Muscle of leg (tissue), 11 donors: ENCODE measurements around the gene NR2C1. TPM values are rescaled to one million over a fixed set of nuclear protein-coding genes. Genes with fewer than 3 reads are reported as not detected.
"Not testable (repeated sequence)": the region's sequence is repeated elsewhere in the genome, so short reads cannot be mapped to it uniquely, and the experiment has no call there.

ENCODE experiments used
- DNase-seq: peaks from one replicate; pipeline ENCODE4 v3.0.0; 2013
- H3K27ac ChIP-seq: one replicate; pipeline ENCODE4 v1.5.1; 2013; ENCODE audit warnings: mild to moderate bottlenecking, low read length, control low read depth
- H3K27me3 ChIP-seq: one replicate; pipeline ENCODE4 v1.6.1; 2013; ENCODE audit warnings: low read length; ENCODE audit not compliant: control insufficient read depth, insufficient read depth
- H3K36me3 ChIP-seq: one replicate; pipeline ENCODE4 v1.6.1; 2013; ENCODE audit warnings: low read length; ENCODE audit not compliant: control insufficient read depth, insufficient read depth
- H3K4me1 ChIP-seq: one replicate; pipeline ENCODE4 v1.6.1; 2013; ENCODE audit warnings: low read length; ENCODE audit not compliant: control insufficient read depth, insufficient read depth
- H3K4me3 ChIP-seq: one replicate; pipeline ENCODE4 v1.5.1; 2013; ENCODE audit warnings: low read length, control low read depth
- H3K9me3 ChIP-seq: replicated peaks from 2 replicates; pipeline ENCODE4 v1.6.1; 2013; ENCODE audit warnings: low read depth, low read length; ENCODE audit not compliant: control insufficient read depth
- WGBS: methylation state at CpG from one replicate; pipeline ENCODE4 v1.1.5; 2013; ENCODE audit warnings: missing lambda C conversion rate; ENCODE audit not compliant: insufficient coverage; 5-methylcytosine and 5-hydroxymethylcytosine counted together
- polyA plus RNA-seq, 8 donors: library from polyadenylated mRNA; unstranded; fragments of 120-200 nt; gene quantifications; one replicate each; pipeline versions ENCODE4 v1.2.1 to v1.2.3, GENCODE V29; 2013; ENCODE audit warnings: inconsistent platforms in 1 of 8, low replicate concordance in 1 of 8; ENCODE audit not compliant: insufficient read length in 8 of 8, insufficient read depth in 1 of 8
- total RNA-seq: library from RNA; stranded (reverse); fragments of 120-200 nt; gene quantifications from one replicate; pipeline ENCODE4 v1.2.4, GENCODE V29; 2013

The NR2C1 gene
- total and polyA plus RNA-seq, 9 donors, result 31.5 to 38.5 (median 32.6) TPM

GRCh38 chr12:94988471-94988870 is 84.9 kb downstream of the NR2C1 start:
- H3K4me1 ChIP-seq, result no peaks in the 10 kb centered on the region
- no peak overlapping the region for H3K4me3 ChIP-seq
- no peak overlapping the region for H3K27ac ChIP-seq
- no peaks in the 10 kb centered on the region for H3K9me3 ChIP-seq
- H3K27me3 ChIP-seq, result no peaks in the 10 kb centered on the region
- peaks cover 19% of the 10 kb centered on the region for H3K36me3 ChIP-seq
- 75% methylated on average over 5 of the region's 6 CpGs for WGBS
- no peak for DNase-seq

- Histone ChIP-seq H3K9me3 (no peaks in the 10 kb centered on the region), H3K27ac (no peak overlapping the region), H3K36me3 (peaks cover 23% of the 10 kb centered on the region), H3K4me3 (no peak overlapping the region), H3K4me1 (no peaks in the 10 kb centered on the region), H3K27me3 (no peaks in the 10 kb centered on the region)
- 11% methylated on average over 1 of the region's 2 CpGs for WGBS
- DNase-seq, result no peak
Observed at GRCh38 chr12:94987801-94988200, 85.6 kb downstream of the NR2C1 start.

- Histone ChIP-seq H3K36me3 (peaks cover 20% of the 10 kb centered on the region), H3K27me3 (no peaks in the 10 kb centered on the region), H3K4me3 (no peak overlapping the region), H3K9me3 (no peaks in the 10 kb centered on the region), H3K27ac (no peak overlapping the region), H3K4me1 (no peaks in the 10 kb centered on the region)
- 95% methylated on average over 3 of the region's 8 CpGs for WGBS
- DNase-seq, result no peak
Observed at GRCh38 chr12:94987076-94987669, 86.2 kb downstream of the NR2C1 start.

GRCh38 chr12:94985099-94985498 is 88.3 kb downstream of the NR2C1 start:
- not testable (repeated sequence) for H3K4me3 ChIP-seq, H3K27me3 ChIP-seq, H3K4me1 ChIP-seq, H3K9me3 ChIP-seq, H3K27ac ChIP-seq, DNase-seq
- WGBS, result 89% methylated on average over 8 of the region's 9 CpGs
- H3K36me3 ChIP-seq, result peaks cover 15% of the 10 kb centered on the region

- H3K27me3 ChIP-seq, result no peaks in the 10 kb centered on the region
- WGBS, result 100% methylated on average over 2 of the region's 2 CpGs
- peaks cover 15% of the 10 kb centered on the region for H3K36me3 ChIP-seq
- no peaks in the 10 kb centered on the region for H3K9me3 ChIP-seq
- no peaks in the 10 kb centered on the region for H3K4me1 ChIP-seq
- H3K4me3 ChIP-seq, result no peak overlapping the region
- DNase-seq, result no peak
- no peak overlapping the region for H3K27ac ChIP-seq
Observed at GRCh38 chr12:94983321-94983720, 90.1 kb downstream of the NR2C1 start.

GRCh38 chr12:94982456-94982855 is 91.0 kb downstream of the NR2C1 start:
- 74% methylated on average over 6 of the region's 7 CpGs for WGBS
- no peaks in the 10 kb centered on the region for H3K27me3 ChIP-seq
- no peak overlapping the region for H3K4me3 ChIP-seq
- DNase-seq, result no peak
- H3K27ac ChIP-seq, result no peak overlapping the region
- peaks cover 20% of the 10 kb centered on the region for H3K36me3 ChIP-seq
- no peaks in the 10 kb centered on the region for H3K4me1 ChIP-seq
- H3K9me3 ChIP-seq, result no peaks in the 10 kb centered on the region

GRCh38 chr12:94980577-94980976 is 92.8 kb downstream of the NR2C1 start:
- H3K27ac ChIP-seq, result no peak overlapping the region
- H3K4me1 ChIP-seq, result no peaks in the 10 kb centered on the region
- DNase-seq, result peak; percentile 30
- 60% methylated on average over 1 of the region's 4 CpGs for WGBS
- H3K4me3 ChIP-seq, result no peak overlapping the region
- H3K9me3 ChIP-seq, result no peaks in the 10 kb centered on the region
- no peaks in the 10 kb centered on the region for H3K27me3 ChIP-seq
- H3K36me3 ChIP-seq, result peaks cover 20% of the 10 kb centered on the region

GRCh38 chr12:94979941-94980340 is 93.5 kb downstream of the NR2C1 start:
- Histone ChIP-seq H3K36me3 (peaks cover 20% of the 10 kb centered on the region), H3K27ac (no peak overlapping the region), H3K4me3 (no peak overlapping the region), H3K9me3 (no peaks in the 10 kb centered on the region), H3K4me1 (no peaks in the 10 kb centered on the region), H3K27me3 (no peaks in the 10 kb centered on the region)
- 94% methylated on average over 3 of the region's 4 CpGs for WGBS
- no peak for DNase-seq

GRCh38 chr12:94977766-94978468 is 95.5 kb downstream of the NR2C1 start:
- no peak overlapping the region for H3K4me3 ChIP-seq
- no peaks in the 10 kb centered on the region for H3K4me1 ChIP-seq
- no peak for DNase-seq
- no CpG with 5 or more reads among the region's 4 CpGs for WGBS
- no peak overlapping the region for H3K27ac ChIP-seq
- no peaks in the 10 kb centered on the region for H3K9me3 ChIP-seq
- no peaks in the 10 kb centered on the region for H3K27me3 ChIP-seq
- peaks cover 9% of the 10 kb centered on the region for H3K36me3 ChIP-seq

- Histone ChIP-seq H3K27ac (no peak overlapping the region), H3K4me3 (no peak overlapping the region), H3K9me3 (no peaks in the 10 kb centered on the region), H3K4me1 (no peaks in the 10 kb centered on the region), H3K36me3 (peaks cover 11% of the 10 kb centered on the region), H3K27me3 (no peaks in the 10 kb centered on the region)
- no peak for DNase-seq
- WGBS, result no CpG with 5 or more reads among the region's 5 CpGs
Observed at GRCh38 chr12:94973221-94973620, 100.2 kb downstream of the NR2C1 start.
